Stimulated activated CD4-positive, alpha-beta T cell treated with anti-CD3 and anti-CD28 coated beads, Interleukin-12 subunit alpha, Interleukin-12 subunit beta, amount 100 ng/mL, for 4 hours (primary cell): ENCODE results near the gene TTC3.
"Not testable (repeated sequence)": the region's sequence is repeated elsewhere in the genome, so short reads cannot be mapped to it uniquely, and the experiment has no call there.

Source experiments
- DNase-seq: peaks from one replicate; pipeline ENCODE4 v3.0.0-alpha.2; 2020

Gene TTC3, protein sequence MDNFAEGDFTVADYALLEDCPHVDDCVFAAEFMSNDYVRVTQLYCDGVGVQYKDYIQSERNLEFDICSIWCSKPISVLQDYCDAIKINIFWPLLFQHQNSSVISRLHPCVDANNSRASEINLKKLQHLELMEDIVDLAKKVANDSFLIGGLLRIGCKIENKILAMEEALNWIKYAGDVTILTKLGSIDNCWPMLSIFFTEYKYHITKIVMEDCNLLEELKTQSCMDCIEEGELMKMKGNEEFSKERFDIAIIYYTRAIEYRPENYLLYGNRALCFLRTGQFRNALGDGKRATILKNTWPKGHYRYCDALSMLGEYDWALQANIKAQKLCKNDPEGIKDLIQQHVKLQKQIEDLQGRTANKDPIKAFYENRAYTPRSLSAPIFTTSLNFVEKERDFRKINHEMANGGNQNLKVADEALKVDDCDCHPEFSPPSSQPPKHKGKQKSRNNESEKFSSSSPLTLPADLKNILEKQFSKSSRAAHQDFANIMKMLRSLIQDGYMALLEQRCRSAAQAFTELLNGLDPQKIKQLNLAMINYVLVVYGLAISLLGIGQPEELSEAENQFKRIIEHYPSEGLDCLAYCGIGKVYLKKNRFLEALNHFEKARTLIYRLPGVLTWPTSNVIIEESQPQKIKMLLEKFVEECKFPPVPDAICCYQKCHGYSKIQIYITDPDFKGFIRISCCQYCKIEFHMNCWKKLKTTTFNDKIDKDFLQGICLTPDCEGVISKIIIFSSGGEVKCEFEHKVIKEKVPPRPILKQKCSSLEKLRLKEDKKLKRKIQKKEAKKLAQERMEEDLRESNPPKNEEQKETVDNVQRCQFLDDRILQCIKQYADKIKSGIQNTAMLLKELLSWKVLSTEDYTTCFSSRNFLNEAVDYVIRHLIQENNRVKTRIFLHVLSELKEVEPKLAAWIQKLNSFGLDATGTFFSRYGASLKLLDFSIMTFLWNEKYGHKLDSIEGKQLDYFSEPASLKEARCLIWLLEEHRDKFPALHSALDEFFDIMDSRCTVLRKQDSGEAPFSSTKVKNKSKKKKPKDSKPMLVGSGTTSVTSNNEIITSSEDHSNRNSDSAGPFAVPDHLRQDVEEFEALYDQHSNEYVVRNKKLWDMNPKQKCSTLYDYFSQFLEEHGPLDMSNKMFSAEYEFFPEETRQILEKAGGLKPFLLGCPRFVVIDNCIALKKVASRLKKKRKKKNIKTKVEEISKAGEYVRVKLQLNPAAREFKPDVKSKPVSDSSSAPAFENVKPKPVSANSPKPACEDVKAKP (N-terminal part only)

DNA sequence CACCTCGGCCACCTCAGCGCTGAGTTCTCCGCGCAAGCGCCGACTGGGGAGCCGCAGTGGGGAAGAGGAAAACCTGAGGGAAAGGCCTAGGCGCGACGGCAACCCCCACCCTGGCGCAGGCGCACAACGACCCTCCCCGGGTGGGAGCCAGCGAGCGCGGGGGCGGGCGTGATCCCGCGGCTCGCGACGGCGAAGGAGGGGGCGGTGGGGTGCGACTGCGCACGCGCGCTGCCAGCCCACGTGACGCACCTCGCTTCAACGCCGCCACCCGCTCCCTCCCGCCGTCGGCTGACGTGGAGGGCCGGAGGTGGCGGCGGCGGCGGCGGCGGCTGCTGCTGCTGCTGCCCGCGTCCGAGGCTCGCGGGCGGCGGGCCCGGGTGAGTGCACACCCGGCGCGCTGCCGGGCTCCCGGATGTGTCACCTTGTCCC is at the start of gene TTC3, which contains the start of gene PIGP:
Gene TTC3 (plus strand): TSS at position 267 of the 429 bp plus-strand sequence. CDS start 14,004 bp downstream, outside the sequence.
Gene PIGP (minus strand): TSS at position 84 of the 429 bp plus-strand sequence. CDS start 556 bp downstream, outside the sequence.
- peak; percentile 98 for DNase-seq

DNA sequence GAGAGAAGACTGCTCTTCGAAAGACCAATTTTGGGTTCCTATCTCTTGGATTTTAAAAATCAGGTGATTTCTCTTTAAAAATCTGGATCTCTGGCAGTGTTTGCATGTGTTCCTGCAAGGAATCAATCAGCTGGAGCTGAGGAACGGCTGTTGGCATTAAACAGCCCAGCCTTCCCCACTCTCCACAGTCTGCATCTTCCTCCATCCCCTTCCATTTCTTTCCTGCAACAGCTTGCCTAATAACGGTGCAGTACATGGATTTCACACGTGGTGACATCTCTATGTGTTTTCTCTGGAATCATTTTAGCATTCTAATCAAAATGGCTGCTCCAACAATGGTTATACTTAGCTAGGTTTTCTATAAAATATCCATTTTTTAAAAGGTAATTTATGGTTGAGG is 46.6 kb upstream of the TTC3 start:
- DNase-seq, result no peak

DNA sequence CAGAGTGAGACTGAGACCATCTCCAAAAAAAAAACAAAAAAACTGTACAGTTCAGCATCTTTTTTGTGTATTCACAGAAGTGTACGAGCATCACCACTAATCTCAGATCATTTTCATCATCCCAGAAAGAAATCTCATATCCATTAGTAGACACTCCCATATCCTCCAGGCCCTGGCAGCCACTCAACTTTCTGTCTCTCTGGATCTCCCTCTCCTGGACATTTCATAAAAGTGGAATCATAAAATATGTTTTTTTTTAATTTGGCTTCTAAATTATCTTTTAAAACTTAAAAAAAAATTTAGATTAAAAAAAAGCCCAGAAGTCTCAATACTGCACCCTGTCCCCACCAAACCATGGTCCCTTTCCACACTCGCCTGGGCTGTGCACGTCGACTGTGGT is 44.5 kb upstream of the TTC3 start:
- DNase-seq, result no peak

DNA sequence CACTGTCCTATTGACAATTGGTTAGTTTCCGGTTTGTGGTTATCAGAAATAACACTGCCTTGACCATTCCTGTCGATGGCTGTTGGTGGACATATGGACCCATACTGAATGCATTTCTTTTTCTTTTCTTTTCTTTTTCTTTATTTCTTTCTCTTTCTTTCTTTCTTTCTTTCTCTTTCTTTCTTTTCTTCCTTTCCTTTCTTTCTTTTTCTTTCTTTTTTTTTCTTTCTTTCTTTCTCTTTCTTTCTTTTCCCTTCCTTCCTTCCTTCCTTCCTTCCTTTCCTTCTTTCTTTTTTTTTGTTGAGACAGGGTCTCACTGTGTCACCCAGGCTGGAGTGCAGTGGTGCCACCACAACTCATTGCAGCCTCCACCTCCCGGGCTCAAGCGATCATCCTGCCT is 42.2 kb upstream of the TTC3 start:
- no peak for DNase-seq

DNA sequence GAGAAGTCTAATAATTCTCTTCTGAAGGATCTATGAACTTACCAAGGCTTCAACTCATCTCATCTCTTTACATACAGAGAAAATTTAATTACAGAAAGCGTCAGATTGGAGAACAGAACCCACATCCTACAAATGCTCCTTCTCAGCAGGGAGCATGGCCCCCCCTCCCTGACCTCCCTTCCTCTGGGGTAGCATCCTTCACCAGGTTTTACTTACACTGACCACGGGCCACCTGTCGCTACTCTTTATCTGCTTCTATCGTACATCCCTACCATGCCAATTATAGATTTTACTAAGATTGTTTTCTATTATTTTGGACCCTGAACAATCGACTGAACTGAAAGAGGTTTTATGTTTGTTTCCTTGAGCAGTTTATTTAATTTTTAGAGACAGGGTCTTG is 40.8 kb upstream of the TTC3 start:
- no peak for DNase-seq

DNA sequence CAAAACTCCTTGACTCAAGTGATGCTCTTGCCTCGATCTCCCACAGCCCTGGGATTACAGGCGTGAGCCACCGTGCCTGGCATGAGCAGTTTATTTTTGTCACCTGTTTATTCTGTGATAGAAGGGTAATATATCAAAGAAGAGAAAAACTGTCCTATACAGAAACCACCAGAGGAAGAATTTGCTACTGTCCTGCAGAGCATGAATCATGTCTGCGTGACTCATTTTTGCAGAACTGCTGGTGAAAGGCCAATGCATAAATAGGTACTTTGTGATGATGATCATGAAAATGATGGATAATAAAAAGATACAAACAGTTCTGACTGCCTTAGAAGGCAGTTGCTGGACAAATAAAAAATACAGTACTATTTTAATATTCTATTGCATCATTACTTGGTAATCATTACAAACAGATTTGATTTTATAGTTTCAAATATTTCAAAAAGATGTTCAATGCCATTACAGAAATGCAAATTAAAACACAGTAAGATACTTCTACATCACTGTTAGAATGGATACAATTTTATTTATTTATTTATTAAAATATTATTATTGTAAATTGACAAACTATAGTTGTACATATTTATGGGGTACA is 40.1 kb upstream of the TTC3 start:
- DNase-seq, result no peak

DNA sequence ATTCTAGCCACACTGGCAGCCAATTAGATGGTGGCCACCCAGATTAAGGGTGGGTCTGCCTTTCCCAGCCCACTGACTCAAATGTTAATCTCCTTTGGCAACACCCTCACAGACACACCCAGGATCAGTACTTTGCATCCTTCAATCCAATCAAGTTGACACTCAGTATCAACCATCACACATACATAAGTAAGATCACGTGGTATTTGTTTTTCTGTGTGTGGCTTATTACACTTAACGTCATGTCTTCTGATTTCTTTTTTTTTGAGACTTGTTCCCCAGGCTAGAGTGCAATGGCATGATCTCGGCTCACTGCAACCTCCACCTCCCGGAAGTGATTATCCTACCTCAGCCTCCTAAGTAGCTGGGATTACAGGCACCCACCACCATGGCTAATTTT is 38.7 kb upstream of the TTC3 start:
- DNase-seq, result not testable (repeated sequence)

DNA sequence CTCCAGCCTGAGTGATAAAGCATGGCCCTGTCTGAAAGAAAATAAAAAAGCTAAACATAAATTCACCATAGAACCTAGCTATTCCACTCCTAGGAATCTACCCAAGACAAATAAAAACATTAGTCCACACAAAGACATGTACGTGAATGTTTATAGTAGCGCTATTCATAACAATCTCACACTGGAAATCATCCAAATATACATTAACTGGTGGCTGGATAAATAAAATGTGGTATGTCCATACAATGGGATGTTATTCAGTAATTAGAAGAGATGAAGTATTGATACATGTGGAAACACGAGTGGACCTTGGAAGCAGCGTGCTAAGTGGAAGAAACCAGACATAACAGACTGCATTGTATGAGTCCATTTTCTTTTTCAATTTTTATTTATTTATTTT is 36.9 kb upstream of the TTC3 start:
- no peak for DNase-seq

DNA sequence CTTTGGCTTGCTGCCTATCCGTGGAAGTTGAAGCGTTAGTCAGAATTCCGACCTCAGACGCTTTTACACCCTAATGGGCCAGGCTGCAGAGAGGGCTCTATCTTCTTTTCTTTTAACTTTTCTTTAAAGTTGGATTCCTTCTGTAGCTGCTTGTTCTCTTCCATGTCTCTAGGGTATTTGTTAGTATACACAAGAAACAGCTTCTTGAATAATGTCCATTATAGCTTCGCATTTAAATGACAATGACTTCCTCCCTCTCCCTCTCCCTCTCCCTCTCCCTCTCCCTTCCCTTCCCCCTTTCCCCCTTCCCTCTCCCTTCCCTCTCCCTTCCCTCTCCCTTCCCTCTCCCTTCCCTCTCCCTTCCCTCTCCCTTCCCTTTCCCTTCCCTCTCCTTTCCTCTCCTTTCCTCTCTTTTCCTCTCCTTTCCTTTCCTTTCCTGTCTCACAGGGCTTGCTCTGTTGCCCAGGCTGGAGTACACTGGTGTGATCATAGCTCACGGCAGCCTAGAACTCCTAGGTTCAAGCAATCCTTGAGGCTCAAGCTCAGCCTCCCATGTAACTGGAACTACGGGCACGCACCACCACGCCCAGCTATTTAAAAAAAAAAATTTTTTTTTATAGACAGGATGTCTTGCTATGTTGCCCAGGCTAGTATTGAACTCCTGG is 33.5 kb upstream of the TTC3 start:
- DNase-seq, result no peak

DNA sequence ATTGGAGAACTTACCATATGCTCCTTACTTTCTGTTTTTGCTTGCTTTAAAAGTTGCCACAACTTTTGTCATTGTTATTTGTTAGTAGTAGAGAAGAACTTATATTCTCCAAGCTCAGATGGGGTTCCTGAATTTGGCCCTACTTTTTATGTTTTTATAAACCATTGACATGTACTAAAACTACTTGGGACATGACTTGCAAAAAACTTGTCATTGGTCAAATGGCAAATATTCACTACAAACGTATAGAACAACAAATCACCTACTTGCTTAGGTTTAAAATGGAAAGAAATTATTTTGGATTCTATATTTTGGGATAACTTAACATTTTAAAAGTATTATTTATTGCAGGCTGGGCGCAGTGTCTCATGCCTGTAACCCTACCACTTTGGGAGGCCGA is 32.8 kb upstream of the TTC3 start:
- no peak for DNase-seq

DNA sequence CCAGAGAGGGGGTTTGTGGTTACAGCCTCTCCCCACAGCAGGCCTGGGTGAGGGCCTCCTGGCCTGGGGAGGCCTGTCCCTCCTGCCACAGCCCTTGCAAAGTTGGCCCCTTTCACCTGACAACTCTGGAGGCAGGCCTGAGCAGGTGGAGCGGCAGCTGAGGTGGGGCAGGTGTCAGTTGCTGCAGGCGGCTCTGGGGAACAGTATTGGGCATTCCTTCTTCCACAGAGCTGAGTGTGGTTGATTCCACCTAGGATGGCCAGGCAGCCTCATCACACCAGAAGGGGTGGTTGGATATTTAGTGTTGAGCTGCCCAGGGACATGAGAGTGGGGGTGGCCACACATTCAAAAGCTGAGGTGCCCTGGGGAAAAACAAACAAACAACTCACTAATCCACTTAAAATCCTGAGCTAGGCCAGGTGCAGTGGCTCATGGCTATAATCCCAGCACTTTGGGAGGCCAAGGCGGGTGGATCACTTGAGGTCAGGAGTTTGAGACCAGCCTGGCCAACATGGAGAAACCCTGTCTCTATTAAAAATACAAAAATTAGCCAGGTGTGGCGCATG is 31.3 kb upstream of the TTC3 start:
- no peak for DNase-seq

DNA sequence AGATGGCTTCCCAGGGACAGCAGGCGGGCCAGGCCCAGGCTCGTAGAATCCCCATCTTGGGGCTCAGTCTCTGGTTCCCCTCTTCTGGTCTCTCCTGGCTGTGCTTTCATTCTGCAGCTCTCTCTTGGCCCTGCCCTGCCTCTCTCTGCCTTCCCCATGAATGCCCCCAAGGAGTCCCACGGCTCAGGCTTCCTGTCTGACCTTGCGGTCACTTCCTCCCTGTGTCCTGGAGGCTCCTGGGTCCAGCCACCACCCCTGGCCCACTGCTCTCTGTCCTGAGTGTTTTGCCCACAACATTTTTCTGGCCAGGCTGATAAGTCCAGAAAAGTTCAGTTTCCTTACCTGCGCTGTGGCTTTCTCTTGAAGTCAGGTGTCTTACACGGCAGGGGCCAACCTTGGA is 29.2 kb upstream of the TTC3 start:
- DNase-seq, result no peak

DNA sequence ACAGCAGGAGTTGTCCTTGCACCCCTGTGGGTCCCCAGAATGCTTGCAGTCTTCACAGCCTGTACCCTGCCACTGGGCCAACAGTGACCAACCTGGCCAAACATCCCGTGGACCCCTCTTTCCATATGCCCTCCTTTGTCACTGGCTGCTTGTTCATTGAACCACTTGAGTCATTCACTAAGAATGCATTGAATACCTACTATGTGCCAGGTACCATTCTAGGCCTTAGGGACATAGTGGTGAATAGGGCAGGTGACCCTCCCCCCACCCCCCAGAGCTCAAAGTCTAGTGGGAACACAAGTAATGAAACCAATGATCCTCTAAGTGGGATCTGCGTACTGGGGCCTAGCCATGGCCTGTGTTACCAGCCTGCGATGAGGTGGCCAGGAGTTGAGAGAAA is 28.4 kb upstream of the TTC3 start:
- DNase-seq, result no peak

DNA sequence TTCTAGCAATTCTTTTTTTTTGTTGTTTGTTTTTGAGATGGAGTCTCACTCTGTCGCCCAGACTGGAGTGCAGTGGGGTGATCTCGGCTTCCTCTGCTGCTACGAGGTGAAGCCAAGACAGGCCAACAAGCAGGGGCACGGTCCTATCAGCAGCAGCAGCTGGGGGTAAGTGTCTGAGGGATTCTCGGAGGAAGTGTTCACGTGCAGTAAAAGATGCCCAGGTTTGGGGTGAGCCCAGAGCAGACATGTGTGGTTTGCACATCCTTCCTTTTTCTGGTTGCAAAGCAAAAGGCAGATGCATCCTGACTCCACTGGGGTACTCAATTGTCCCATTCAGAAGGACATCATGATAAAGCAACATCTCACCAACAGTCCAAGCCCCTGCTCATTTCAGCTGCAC is 27.9 kb upstream of the TTC3 start:
- no peak for DNase-seq

DNA sequence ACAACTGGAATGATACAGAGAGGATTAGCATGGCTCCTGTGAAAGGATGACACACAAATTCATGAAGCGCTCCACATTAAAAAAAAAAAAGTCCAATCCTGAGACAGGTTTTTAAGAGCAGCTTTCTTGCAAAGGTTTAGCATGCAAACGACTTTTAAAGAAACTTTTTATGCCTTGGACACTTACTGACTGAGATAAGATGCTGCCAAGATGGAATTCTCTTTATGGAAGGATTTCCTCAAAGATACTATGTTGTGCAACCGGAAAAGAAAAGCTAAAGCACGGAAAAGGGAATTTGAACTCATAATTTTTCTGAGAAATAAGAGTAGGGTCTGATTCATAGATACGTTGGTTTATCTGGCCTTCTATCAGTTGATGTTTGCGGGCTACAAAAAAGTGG is 27.5 kb upstream of the TTC3 start:
- DNase-seq, result no peak

DNA sequence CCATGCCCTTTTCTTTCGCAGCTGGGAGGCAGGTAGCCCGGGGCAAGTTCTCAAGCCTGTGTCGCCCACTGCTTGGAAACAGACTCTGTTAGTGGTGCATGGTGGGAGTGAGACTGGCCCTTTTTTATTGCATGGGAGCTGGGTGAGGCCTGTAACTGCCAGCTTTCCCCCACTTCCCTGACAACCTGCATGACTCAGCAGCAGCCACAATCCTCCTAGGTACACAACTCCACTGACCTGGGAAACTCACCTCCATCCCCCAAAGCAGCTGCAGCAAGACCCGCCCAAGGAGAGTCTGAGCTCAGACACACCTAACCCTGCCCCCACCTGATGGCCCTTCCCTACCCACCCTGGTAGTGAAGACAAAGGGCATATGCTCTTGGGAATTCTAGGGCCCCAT is 26.0 kb upstream of the TTC3 start:
- DNase-seq, result no peak

DNA sequence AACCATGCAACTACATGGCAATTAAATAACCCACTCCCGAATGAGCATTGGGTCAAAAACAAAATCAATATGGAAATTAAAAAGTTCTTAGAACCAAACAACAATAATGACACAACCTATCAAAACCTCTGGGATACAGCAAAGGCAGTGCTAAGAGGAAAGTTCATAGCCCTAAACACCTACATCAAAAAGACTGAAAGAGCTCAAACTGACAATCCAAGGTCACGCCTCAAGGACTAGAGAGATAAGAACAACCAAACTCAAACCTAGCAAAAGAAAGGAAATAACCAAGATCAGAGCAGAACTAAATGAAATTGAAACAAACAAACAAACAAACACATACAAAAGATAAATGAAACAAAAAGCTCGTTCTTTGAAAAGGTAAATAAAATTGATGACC is 23.3 kb upstream of the TTC3 start:
- not testable (repeated sequence) for DNase-seq

DNA sequence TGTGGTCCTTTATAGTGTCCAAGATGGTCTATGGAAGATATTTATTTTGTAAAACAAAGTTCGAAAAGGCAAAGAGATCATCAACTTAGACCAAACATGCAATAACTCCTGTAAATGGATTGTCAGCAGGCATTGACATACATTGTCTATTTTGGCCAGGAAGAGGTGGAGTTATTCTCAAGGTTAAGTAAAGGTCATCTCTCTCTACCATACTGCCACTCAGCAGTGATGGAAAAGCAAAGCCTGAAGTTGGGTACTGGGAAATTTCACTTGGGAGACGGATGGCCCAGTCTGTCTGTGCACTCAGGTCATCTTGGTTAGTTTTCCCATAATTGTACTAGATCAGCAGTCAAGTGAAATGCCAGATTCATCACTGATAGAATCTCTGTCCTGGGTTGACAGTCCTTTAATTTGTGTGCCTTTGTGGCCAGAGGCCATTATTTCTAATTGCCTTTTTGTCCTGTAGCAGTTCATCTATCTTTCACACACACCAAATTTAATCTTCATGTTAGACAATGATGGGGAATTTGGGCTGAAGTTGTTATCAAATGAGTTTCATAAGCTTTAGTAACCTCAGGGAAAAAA is 17.7 kb upstream of the TTC3 start:
- DNase-seq, result no peak

DNA sequence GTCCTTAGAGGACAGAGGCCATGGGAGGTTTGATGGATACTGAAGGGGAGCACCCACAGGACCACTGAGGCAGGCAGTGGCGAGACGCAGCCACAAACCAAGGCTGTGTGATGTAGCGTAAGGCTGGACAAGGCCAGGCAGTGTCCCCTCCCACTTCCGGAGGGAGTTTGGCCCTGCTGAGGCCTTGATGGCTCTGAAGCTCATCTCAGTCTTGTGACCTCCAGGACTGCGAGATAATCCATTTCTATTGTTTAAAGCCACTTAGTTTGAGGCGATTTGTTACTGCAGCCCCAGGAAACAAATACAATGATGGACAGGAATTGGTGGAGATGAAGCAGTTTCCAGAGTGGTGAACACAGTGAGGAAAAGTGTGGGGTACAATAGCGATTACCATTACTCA is 15.4 kb upstream of the TTC3 start:
- no peak for DNase-seq

DNA sequence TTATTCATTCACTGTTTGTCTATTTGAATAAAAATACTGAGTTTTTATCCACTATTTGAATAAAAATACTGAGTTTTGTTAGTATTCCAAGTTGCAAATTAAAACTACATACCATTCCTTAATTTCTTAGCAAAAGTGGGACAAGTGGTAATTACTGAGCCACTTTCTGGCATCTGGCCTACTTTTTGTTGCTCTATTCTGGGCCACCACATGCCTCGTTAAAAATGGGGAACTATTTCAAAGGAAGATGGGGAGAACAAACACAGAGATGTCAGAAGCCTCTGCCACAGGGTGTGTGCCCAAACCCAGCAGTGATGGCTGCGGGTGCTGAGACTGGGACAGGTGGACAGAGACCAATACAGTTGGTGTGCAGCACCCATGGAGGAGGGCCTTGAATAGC is 14.8 kb upstream of the TTC3 start:
- no peak for DNase-seq

DNA sequence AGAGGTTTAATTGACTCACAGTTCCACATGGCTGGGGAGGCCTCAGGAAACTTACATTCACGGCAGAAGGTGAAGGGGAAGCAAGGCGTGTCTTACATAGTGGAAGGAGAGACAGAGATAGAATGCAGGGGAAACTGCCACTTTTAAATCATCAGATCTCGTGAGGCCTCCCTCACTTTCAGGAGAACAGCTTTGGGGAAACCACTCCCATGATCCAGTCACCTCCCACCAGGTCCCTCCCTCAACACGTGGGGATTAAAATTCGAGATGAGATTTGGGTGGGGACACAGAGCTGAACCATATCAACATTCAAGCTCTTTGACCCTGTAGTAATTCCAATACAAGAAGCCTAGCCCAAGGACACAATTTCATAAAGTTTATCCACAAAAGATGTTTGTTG is 13.9 kb upstream of the TTC3 start:
- no peak for DNase-seq
